CD4-positive, alpha-beta T cell (primary cell): ENCODE results near the gene SLAMF6. TPM values are rescaled to one million over a fixed set of nuclear protein-coding genes. Genes with fewer than 3 reads are reported as not detected.
"Not testable (repeated sequence)": the region's sequence is repeated elsewhere in the genome, so short reads cannot be mapped to it uniquely, and the experiment has no call there.

Experiments used
- ATAC-seq: fragments of 200-7000 bp; cut with Tn5 transposase; one replicate; pipeline ENCODE4 v1.10.0; 2022; ENCODE audit warnings: mild to moderate bottlenecking; ENCODE audit not compliant: poor library complexity
- CTCF ChIA-PET: fragments of 350-600 bp; sonication (Branson Sonifier 250); formaldehyde crosslinking; loops from one replicate; lab custom pipeline; 2021; ENCODE audit warnings: antibody characterized with exemption, inconsistent platforms; lab: Charles Lee
- POLR2A ChIA-PET: fragments of 350-600 bp; sonication (Branson Sonifier 250); formaldehyde crosslinking; loops from one replicate; lab custom pipeline; 2021; ENCODE audit warnings: antibody characterized with exemption, inconsistent platforms; lab: Charles Lee
- DNase-seq, 14 experiments: peaks; one replicate each; pipeline ENCODE4 v3.0.0-alpha.2; 2013 to 2020; ENCODE audit warnings: mixed read lengths in 2 of 14
- H3K27ac ChIP-seq, 2 donors: one replicate each; pipeline versions ENCODE4 v1.5.1 to v1.7.0; 2013; ENCODE audit warnings: low read length in 2 of 2, low read depth in 1 of 2, mild to moderate bottlenecking in 1 of 2
- H3K27me3 ChIP-seq, 2 experiments: 1 replicate in 1 of 2; 2 replicates in 1 of 2; pipeline versions ENCODE4 v1.6.1 to v1.7.0; 2013; ENCODE audit warnings: low read length in 2 of 2, control low read depth in 1 of 2, mild to moderate bottlenecking in 1 of 2, moderate library complexity in 1 of 2; ENCODE audit not compliant: insufficient read depth in 2 of 2, control insufficient read depth in 1 of 2
- H3K36me3 ChIP-seq: one replicate; pipeline ENCODE4 v1.6.1; 2013; ENCODE audit warnings: low read length, control low read depth; ENCODE audit not compliant: insufficient read depth
- H3K4me1 ChIP-seq: one replicate; pipeline ENCODE4 v1.6.1; 2013; ENCODE audit warnings: low read length, control low read depth; ENCODE audit not compliant: insufficient read depth
- H3K4me3 ChIP-seq: one replicate; pipeline ENCODE4 v1.5.1; 2013; ENCODE audit warnings: mild to moderate bottlenecking, low read length, moderate library complexity
- H3K9me3 ChIP-seq, 2 experiments: 1 replicate in 1 of 2; 2 replicates in 1 of 2; pipeline versions ENCODE4 v1.6.1 to v1.7.0; 2013; ENCODE audit warnings: low read length in 2 of 2, mild to moderate bottlenecking in 2 of 2, control low read depth in 1 of 2, moderate library complexity in 1 of 2; ENCODE audit not compliant: control insufficient read depth in 1 of 2, insufficient read depth in 1 of 2
- H3K27ac Mint-ChIP-seq: one replicate; pipeline ENCODE4 v1.8.0; 2020; ENCODE audit warnings: mixed read lengths
- H3K27me3 Mint-ChIP-seq: one replicate; pipeline ENCODE4 v1.8.0; 2021; ENCODE audit warnings: mixed read lengths
- H3K36me3 Mint-ChIP-seq: one replicate; pipeline ENCODE4 v1.8.0; 2021; ENCODE audit warnings: low read depth, mixed read lengths
- H3K4me1 Mint-ChIP-seq: one replicate; pipeline ENCODE4 v1.8.0; 2021; ENCODE audit warnings: low read depth, mixed read lengths
- H3K4me3 Mint-ChIP-seq: one replicate; pipeline ENCODE4 v1.8.0; 2020; ENCODE audit warnings: mild to moderate bottlenecking, mixed read lengths
- H3K9me3 Mint-ChIP-seq: one replicate; pipeline ENCODE4 v1.8.0; 2020; ENCODE audit warnings: mixed read lengths
- intact Hi-C, 2 experiments: fragments of 100-400 bp; cut with DNase I in 1 of 2; cut with micrococcal nuclease in 1 of 2; formaldehyde crosslinking; loops; one replicate each; pipeline versions ENCODE4 v1.15.1 to v1.9.0; 2023 to 2025; cut with DNase I, micrococcal nuclease
- total RNA-seq, 174 experiments: library from RNA in 2 of 174; stranded (reverse) in 2 of 174; gene quantifications; one replicate each; pipeline ENCODE4 v1.2.3 and lab custom pipeline; 2021 to 2026
- TF ChIP-seq, protein P1 (sequence below): fragments of 200-600 bp; IDR thresholded peaks from one replicate; pipeline ENCODE4 v1.8.0; 2022; ENCODE audit warnings: antibody characterized with exemption, mild to moderate bottlenecking

Gene SLAMF6
- total RNA-seq, 2 experiments from 2014 or later: 6.3 to 7.3 TPM

DNA sequence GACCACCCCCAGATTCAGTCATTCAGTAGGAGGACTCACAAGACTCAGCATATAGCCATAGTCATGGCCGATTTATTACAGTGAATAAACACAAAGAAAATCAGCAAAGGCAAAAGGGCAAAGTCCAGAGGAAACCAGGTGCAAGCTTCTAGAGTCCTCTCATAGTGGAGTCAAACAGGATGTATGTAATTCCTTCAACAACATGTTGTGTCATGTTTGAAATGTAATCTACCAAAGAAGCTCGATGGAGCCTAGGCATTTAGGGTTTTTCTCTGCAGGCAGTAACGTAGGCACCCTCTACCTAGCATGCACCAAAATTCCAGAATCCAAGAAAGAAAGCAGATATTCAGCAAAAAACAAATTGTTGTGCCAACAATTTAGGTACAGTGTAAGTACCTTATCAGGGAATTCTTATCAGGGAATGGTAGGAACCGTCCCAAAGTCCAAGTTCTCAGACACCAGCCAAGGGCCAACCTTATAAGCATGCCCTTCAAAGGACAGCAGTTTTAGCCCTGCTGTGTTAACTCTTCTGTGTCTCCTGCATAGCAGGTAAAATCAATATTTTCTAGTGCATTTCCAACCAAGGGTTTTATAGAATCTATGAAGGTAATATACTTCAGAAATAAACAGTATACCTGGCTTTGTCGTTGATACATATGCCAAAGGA lies 16.1 kb upstream of the SLAMF6 start:
- peak overlapping the region; percentile 66 for H3K4me3 Mint-ChIP-seq
- no peaks in the 10 kb centered on the region for H3K36me3 ChIP-seq
- H3K9me3 ChIP-seq: peaks cover 0 to 11% of the 10 kb centered on the region in 2 experiments
- H3K27ac ChIP-seq: peak overlapping the region in 1 of 2 donors; percentile 68
- no peak overlapping the region for H3K4me3 ChIP-seq
- intact Hi-C loops: no loop called here
- ChIA-PET CTCF (interaction anchor here (1.1 to 2.2 kb wide), 2 partner anchors 68 to 142 kb away, joined by 4 to 12 read pairs; no protein-coding TSS in a partner anchor), POLR2A (interaction anchor here (0.7 to 3.3 kb wide), 7 partner anchors 10 to 257 kb away, joined by 3 to 20 read pairs (median 12); partner anchors contain the start of genes LY9 and SLAMF6)
- no peak for ATAC-seq
- peaks cover 8% of the 10 kb centered on the region for H3K9me3 Mint-ChIP-seq
- peaks cover 28% of the 10 kb centered on the region for H3K36me3 Mint-ChIP-seq
- H3K27me3 Mint-ChIP-seq: no peaks in the 10 kb centered on the region
- peaks cover 44% of the 10 kb centered on the region for H3K4me1 ChIP-seq
- DNase-seq: no peak
- TF ChIP-seq, protein P1, sequence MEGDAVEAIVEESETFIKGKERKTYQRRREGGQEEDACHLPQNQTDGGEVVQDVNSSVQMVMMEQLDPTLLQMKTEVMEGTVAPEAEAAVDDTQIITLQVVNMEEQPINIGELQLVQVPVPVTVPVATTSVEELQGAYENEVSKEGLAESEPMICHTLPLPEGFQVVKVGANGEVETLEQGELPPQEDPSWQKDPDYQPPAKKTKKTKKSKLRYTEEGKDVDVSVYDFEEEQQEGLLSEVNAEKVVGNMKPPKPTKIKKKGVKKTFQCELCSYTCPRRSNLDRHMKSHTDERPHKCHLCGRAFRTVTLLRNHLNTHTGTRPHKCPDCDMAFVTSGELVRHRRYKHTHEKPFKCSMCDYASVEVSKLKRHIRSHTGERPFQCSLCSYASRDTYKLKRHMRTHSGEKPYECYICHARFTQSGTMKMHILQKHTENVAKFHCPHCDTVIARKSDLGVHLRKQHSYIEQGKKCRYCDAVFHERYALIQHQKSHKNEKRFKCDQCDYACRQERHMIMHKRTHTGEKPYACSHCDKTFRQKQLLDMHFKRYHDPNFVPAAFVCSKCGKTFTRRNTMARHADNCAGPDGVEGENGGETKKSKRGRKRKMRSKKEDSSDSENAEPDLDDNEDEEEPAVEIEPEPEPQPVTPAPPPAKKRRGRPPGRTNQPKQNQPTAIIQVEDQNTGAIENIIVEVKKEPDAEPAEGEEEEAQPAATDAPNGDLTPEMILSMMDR: no peak
- no peaks in the 10 kb centered on the region for H3K27me3 ChIP-seq
- peak overlapping the region; percentile 88 for H3K27ac Mint-ChIP-seq
- H3K4me1 Mint-ChIP-seq: peaks cover 52% of the 10 kb centered on the region

- no peaks in the 10 kb centered on the region for H3K36me3 ChIP-seq
- H3K4me1 Mint-ChIP-seq: peaks cover 45% of the 10 kb centered on the region
- TF ChIP-seq, protein P1: no peak
- ChIA-PET POLR2A (interaction anchor here (0.6 to 3.3 kb wide), 3 partner anchors 8 to 64 kb away, joined by 3 to 17 read pairs (median 12); no protein-coding TSS in a partner anchor), CTCF (no interaction called here)
- no peak for DNase-seq
- H3K4me3 ChIP-seq: no peak overlapping the region
- H3K27me3 ChIP-seq: no peaks in the 10 kb centered on the region
- no peak overlapping the region for H3K27ac ChIP-seq
- intact Hi-C loops: no loop called here
- H3K27ac Mint-ChIP-seq: no peak overlapping the region
- peaks cover 28% of the 10 kb centered on the region for H3K36me3 Mint-ChIP-seq
- H3K27me3 Mint-ChIP-seq: no peaks in the 10 kb centered on the region
- peaks cover 8% of the 10 kb centered on the region for H3K9me3 Mint-ChIP-seq
- ATAC-seq: no peak
- H3K4me1 ChIP-seq: peaks cover 40% of the 10 kb centered on the region
- peaks cover 3 to 11% of the 10 kb centered on the region in 2 experiments for H3K9me3 ChIP-seq
- no peak overlapping the region for H3K4me3 Mint-ChIP-seq
These were observed 14.9 kb upstream of the SLAMF6 start for GRCh38 chr1:160537714-160538665.

DNA sequence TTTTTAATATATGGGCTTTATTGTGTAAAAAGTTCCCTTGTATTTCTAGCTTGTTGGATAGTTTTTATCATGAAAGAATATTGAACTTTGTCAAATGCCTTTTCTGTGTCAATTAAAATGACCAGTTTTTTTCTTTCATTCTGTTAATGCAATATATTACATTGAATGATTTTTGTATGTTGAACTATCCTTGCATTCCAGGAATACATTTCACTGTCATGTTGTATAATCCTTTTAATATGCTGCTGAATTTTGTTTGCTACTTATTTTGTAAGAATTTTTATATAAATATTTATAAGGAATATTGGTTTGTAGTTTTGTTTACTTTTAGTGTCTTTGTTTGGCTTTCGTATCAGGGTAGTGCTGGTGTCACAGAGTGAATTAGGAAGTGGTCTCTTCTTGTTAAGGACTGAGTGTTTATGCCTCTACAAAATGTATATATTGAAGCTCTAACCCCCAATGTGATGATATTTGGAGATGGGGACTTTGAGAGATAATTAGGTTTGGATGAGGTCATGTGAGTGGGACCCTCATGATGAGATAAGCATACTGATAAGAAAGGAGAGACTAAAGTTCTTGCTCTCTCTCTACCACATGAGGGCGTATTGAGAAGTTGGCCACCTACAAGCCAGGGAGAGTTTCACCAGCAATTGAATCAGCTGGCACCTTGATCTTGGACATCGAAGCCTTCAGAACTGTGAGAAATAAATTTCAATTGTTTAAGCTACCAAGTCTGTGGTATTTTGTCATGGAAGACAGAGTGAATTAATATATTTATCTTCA lies 12.0 kb upstream of the SLAMF6 start:
- Mint-ChIP-seq H3K4me1 (peaks cover 20% of the 10 kb centered on the region), H3K27me3 (no peaks in the 10 kb centered on the region), H3K36me3 (peaks cover 22% of the 10 kb centered on the region), H3K9me3 (peaks cover 8% of the 10 kb centered on the region), H3K4me3 (no peak overlapping the region), H3K27ac (no peak overlapping the region)
- Histone ChIP-seq H3K9me3 (peaks cover 11 to 13% of the 10 kb centered on the region in 2 experiments), H3K27ac (no peak overlapping the region), H3K27me3 (no peaks in the 10 kb centered on the region), H3K36me3 (no peaks in the 10 kb centered on the region), H3K4me1 (peaks cover 20% of the 10 kb centered on the region), H3K4me3 (no peak overlapping the region)
- intact Hi-C loops: no loop called here
- no peak for DNase-seq
- TF ChIP-seq, protein P1: no peak
- POLR2A ChIA-PET: interaction anchor here (1.7 kb wide), 1 partner anchor 12 kb away, joined by 7 read pairs; the partner anchor contains the start of gene SLAMF6
- ATAC-seq: no peak
- CTCF ChIA-PET: no interaction called here

- peaks cover 16% of the 10 kb centered on the region for H3K4me1 Mint-ChIP-seq
- H3K27ac Mint-ChIP-seq, intact Hi-C loops, H3K27ac ChIP-seq, H3K4me3 Mint-ChIP-seq, H3K27me3 ChIP-seq, H3K36me3 ChIP-seq, H3K4me3 ChIP-seq, DNase-seq, ATAC-seq, CTCF ChIA-PET, H3K27me3 Mint-ChIP-seq, POLR2A ChIA-PET: not testable (repeated sequence)
- Histone ChIP-seq H3K4me1 (peaks cover 14% of the 10 kb centered on the region), H3K9me3 (peaks cover 11 to 13% of the 10 kb centered on the region in 2 experiments)
- peaks cover 14% of the 10 kb centered on the region for H3K9me3 Mint-ChIP-seq
- peaks cover 39% of the 10 kb centered on the region for H3K36me3 Mint-ChIP-seq
These were observed 9.4 kb upstream of the SLAMF6 start for GRCh38 chr1:160532557-160532813.
